Left ventricle myocardium inferior (tissue), 1 donor: Measurements from ENCODE around the gene ARHGAP9. TPM values are rescaled to one million over a fixed set of nuclear protein-coding genes. Genes with fewer than 3 reads are reported as not detected.
"Not testable (repeated sequence)": the region's sequence is repeated elsewhere in the genome, so short reads cannot be mapped to it uniquely, and the experiment has no call there.

Experiments used
- DNase-seq: peaks from one replicate; pipeline ENCODE4 v3.0.0-alpha.2; 2020
- H3K27ac ChIP-seq: fragments of 200-600 bp; replicated peaks from 2 replicates; pipeline ENCODE4 v1.8.0; 2021
- H3K27me3 ChIP-seq: fragments of 200-600 bp; 2 replicates; pipeline ENCODE4 v1.8.0; 2021; ENCODE audit warnings: low read depth
- H3K36me3 ChIP-seq: fragments of 200-600 bp; 2 replicates; pipeline ENCODE4 v1.8.0; 2021
- H3K4me1 ChIP-seq: fragments of 200-600 bp; 2 replicates; pipeline ENCODE4 v1.8.0; 2021
- H3K4me3 ChIP-seq: fragments of 200-600 bp; 2 replicates; pipeline ENCODE4 v1.8.0; 2021; ENCODE audit warnings: mild to moderate bottlenecking, moderate library complexity
- H3K9me3 ChIP-seq: fragments of 200-600 bp; replicated peaks from 2 replicates; pipeline ENCODE4 v1.8.0; 2021
- intact Hi-C: fragments of 100-400 bp; cut with micrococcal nuclease; formaldehyde crosslinking; loops from one replicate; pipeline ENCODE4 v1.11.0; 2022
- total RNA-seq: library from RNA; stranded (reverse); fragmentation: NEBNext Ultra II Directional; extraction: Animal tissue kit (Norgen Biotek cat#: 25700); gene quantifications from one replicate; pipeline ENCODE4 v1.2.1, GENCODE V29; 2021
- TF ChIP-seq, protein P1 (sequence below): fragments of 200-600 bp; IDR thresholded peaks from 2 replicates; pipeline ENCODE4 v1.8.0; 2021; ENCODE audit warnings: antibody characterized with exemption, mild to moderate bottlenecking, borderline replicate concordance
- donor health status: DM: no; HTN: yes; CAD: no; lungs with severe emphysema.

Gene ARHGAP9
- total RNA-seq, 1 donor from 2014 or later: 4.2 TPM

GRCh38 chr12:57448669-57449068 lies 31.0 kb downstream of the ARHGAP9 start:
- intact Hi-C loops: no loop called here
- H3K36me3 ChIP-seq: no peaks in the 10 kb centered on the region
- H3K9me3 ChIP-seq: no peaks in the 10 kb centered on the region
- no peaks in the 10 kb centered on the region for H3K27me3 ChIP-seq
- TF ChIP-seq, protein P1, sequence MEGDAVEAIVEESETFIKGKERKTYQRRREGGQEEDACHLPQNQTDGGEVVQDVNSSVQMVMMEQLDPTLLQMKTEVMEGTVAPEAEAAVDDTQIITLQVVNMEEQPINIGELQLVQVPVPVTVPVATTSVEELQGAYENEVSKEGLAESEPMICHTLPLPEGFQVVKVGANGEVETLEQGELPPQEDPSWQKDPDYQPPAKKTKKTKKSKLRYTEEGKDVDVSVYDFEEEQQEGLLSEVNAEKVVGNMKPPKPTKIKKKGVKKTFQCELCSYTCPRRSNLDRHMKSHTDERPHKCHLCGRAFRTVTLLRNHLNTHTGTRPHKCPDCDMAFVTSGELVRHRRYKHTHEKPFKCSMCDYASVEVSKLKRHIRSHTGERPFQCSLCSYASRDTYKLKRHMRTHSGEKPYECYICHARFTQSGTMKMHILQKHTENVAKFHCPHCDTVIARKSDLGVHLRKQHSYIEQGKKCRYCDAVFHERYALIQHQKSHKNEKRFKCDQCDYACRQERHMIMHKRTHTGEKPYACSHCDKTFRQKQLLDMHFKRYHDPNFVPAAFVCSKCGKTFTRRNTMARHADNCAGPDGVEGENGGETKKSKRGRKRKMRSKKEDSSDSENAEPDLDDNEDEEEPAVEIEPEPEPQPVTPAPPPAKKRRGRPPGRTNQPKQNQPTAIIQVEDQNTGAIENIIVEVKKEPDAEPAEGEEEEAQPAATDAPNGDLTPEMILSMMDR: no peak
- no peak for DNase-seq
- no peak overlapping the region for H3K4me3 ChIP-seq
- H3K4me1 ChIP-seq: peaks cover 18% of the 10 kb centered on the region
- no peak overlapping the region for H3K27ac ChIP-seq

DNA sequence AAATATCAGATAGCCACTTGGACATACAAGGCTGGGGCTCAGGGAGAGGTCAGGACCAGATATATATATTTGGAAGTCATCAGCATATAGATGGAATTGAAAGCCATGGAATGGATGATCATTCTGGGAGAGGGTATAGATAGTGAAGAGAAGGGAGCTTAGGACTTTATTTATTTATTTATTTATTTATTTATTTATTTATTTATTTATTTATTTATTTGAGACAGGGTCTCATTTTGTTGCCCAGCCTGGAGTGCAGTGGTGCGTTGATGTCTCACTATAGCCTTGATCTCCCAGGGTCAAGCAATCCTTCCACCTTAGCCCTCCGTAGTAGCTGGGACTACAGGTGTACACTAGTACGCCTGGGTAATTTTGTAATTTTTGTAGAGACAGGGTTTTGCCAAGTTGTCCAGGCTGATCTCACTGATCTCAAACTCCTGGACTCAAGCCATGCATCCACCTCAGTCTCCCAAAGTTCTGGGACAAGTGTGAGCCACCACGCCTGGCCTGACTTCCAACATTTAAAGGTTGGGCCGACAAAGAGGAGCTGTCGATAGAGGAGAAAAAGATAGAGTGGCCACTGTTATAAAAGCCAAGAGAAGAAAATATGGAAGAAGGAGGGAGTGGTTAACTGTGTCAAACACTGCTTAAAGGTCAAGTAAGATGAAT lies 33.2 kb downstream of the ARHGAP9 start:
- DNase-seq: no peak
- Histone ChIP-seq H3K27ac (no peak overlapping the region), H3K9me3 (peaks cover 9% of the 10 kb centered on the region), H3K27me3 (no peaks in the 10 kb centered on the region), H3K36me3 (no peaks in the 10 kb centered on the region), H3K4me1 (peaks cover under 1% of the 10 kb centered on the region), H3K4me3 (no peak overlapping the region)
- intact Hi-C loops: no loop called here
- TF ChIP-seq, protein P1: no peak

GRCh38 chr12:57444744-57445143 lies 34.9 kb downstream of the ARHGAP9 start:
- no peak for DNase-seq
- H3K27ac ChIP-seq: no peak overlapping the region
- intact Hi-C loops: no loop called here
- H3K27me3 ChIP-seq: no peaks in the 10 kb centered on the region
- H3K9me3 ChIP-seq: peaks cover 17% of the 10 kb centered on the region
- TF ChIP-seq, protein P1: no peak
- H3K4me3 ChIP-seq: no peak overlapping the region
- H3K36me3 ChIP-seq: no peaks in the 10 kb centered on the region
- no peaks in the 10 kb centered on the region for H3K4me1 ChIP-seq

DNA sequence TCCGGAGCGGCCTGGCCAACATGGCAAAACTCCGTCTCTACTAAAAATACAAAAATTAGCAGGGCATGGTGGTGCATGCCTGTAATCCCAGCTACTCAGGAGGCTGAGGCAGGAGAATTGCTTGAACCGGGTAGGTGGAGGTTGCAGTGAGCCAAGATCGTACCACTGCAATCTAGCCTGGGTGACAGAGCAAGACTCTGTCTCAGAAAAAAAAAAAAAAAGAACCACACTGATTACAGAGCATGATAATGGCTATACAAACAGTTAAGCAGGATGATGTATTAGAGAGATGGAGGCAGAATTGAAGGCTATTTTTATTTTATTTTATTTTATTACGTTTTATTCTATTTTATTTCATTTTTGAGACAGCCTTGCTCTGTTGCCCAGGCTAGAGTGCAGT lies 35.3 kb downstream of the ARHGAP9 start:
- peaks cover 17% of the 10 kb centered on the region for H3K9me3 ChIP-seq
- DNase-seq, H3K4me1 ChIP-seq, H3K27me3 ChIP-seq, H3K36me3 ChIP-seq, intact Hi-C loops, H3K4me3 ChIP-seq, H3K27ac ChIP-seq: not testable (repeated sequence)

DNA sequence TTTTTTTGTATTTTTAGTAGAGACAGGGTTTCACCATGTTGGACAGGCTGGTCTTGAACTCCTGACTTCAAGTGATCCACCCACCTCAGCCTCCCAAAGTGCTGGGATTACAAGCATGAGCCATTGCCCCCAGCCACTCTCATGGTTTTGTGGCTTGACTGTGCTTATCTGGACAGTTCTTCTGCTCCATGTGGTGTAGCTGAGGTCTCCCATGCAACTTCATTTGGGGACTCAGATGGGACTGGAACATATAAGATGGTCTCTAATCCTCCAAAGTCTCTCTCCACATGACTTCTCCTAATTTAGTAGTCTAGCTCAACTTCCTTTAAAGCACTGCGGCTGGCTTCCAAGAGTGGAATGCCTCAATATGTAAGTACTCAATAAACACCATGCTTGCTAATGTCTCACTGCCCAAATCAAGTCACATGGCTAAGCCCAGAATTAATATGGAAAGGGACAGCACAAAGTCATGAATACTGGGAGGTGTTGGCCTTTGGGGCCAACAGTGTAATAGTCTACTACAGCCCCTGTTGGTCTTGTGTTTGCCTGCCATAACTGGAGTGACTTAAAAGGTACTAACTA lies 37.7 kb downstream of the ARHGAP9 start:
- intact Hi-C loops: no loop called here
- Histone ChIP-seq H3K27me3 (no peaks in the 10 kb centered on the region), H3K27ac (no peak overlapping the region), H3K36me3 (no peaks in the 10 kb centered on the region), H3K4me1 (no peaks in the 10 kb centered on the region), H3K9me3 (peaks cover 17% of the 10 kb centered on the region), H3K4me3 (no peak overlapping the region)
- no peak for DNase-seq
- TF ChIP-seq, protein P1: no peak

- H3K27me3 ChIP-seq, H3K27ac ChIP-seq, intact Hi-C loops, H3K36me3 ChIP-seq, DNase-seq, H3K4me1 ChIP-seq, H3K4me3 ChIP-seq: not testable (repeated sequence)
- peaks cover 17% of the 10 kb centered on the region for H3K9me3 ChIP-seq
These were observed 38.3 kb downstream of the ARHGAP9 start for GRCh38 chr12:57441393-57441792.
